GM18861 (cell line): ENCODE results near the gene GATAD1.
"Not testable (repeated sequence)": the region's sequence is repeated elsewhere in the genome, so short reads cannot be mapped to it uniquely, and the experiment has no call there.

ENCODE experiments used
- ATAC-seq: cut with Tn5 transposase; IDR thresholded peaks from one replicate; pipeline ENCODE4 v1.9.1; 2021; ENCODE audit not compliant: unreplicated experiment

GATAD1 gene

GRCh38 chr7:92436612-92437445, 10.5 kb upstream of the GATAD1 start:
- ATAC-seq, result no peak

GRCh38 chr7:92437956-92438491, 9.3 kb upstream of the GATAD1 start:
- no peak for ATAC-seq

- ATAC-seq, result not testable (repeated sequence)
These were observed 4.6 kb upstream of the GATAD1 start for GRCh38 chr7:92442720-92443119.

GRCh38 chr7:92446869-92447344, 375 bp upstream of the GATAD1 start:
- ATAC-seq, result no peak

GRCh38 chr7:92448205-92448747, 994 bp downstream of the GATAD1 start:
- ATAC-seq, result peak; percentile 37

- no peak for ATAC-seq
These were observed 4.4 kb downstream of the GATAD1 start for GRCh38 chr7:92451645-92452044.

GRCh38 chr7:92456236-92456635, 9.0 kb downstream of the GATAD1 start:
- ATAC-seq, result no peak

- no peak for ATAC-seq
These were observed 12.8 kb downstream of the GATAD1 start for GRCh38 chr7:92460109-92460508.

GRCh38 chr7:92460510-92460909, 13.2 kb downstream of the GATAD1 start:
- ATAC-seq, result no peak

GRCh38 chr7:92461027-92462003, 14.0 kb downstream of the GATAD1 start:
- peak; percentile 74 for ATAC-seq

- no peak for ATAC-seq
These were observed 15.3 kb downstream of the GATAD1 start for GRCh38 chr7:92462560-92462959.

- no peak for ATAC-seq
These were observed 17.2 kb downstream of the GATAD1 start for GRCh38 chr7:92464515-92464914.

- no peak for ATAC-seq
These were observed 19.4 kb downstream of the GATAD1 start for GRCh38 chr7:92466682-92467081.

- not testable (repeated sequence) for ATAC-seq
These were observed 21.3 kb downstream of the GATAD1 start for GRCh38 chr7:92468589-92468988.

GRCh38 chr7:92473989-92474388, 26.7 kb downstream of the GATAD1 start:
- ATAC-seq, result not testable (repeated sequence)

- not testable (repeated sequence) for ATAC-seq
These were observed 28.0 kb downstream of the GATAD1 start for GRCh38 chr7:92475261-92475770.

- not testable (repeated sequence) for ATAC-seq
These were observed 28.7 kb downstream of the GATAD1 start for GRCh38 chr7:92475851-92476590.

GRCh38 chr7:92477681-92478080, 30.4 kb downstream of the GATAD1 start, which contains the start of gene ERVW-1:
ERVW-1 (minus strand) TSS chr7:92477946; CDS start chr7:92470381, 7,565 bp downstream.
- not testable (repeated sequence) for ATAC-seq

- ATAC-seq, result no peak
These were observed 30.8 kb downstream of the GATAD1 start for GRCh38 chr7:92478095-92478494.

- no peak for ATAC-seq
These were observed 31.4 kb downstream of the GATAD1 start for GRCh38 chr7:92478711-92479110.
